Endothelial cell of umbilical vein (primary cell): ENCODE measurements around the gene ADCY7. TPM values are rescaled to one million over a fixed set of nuclear protein-coding genes. Genes with fewer than 3 reads are reported as not detected.

Experiments
- BruUV-seq: library from RNA; stranded (reverse); fragments of 400-500 nt; replicated peaks from 2 replicates; lab custom pipeline; 2021; lab: Mats Ljungman, UMichigan
- CTCF ChIA-PET: fragments of 300-600, 350-600 bp; sonication (Branson Sonifier 250); formaldehyde crosslinking; loops from one replicate; lab custom pipeline; 2021; ENCODE audit warnings: antibody characterized with exemption, inconsistent platforms; lab: Charles Lee
- POLR2A ChIA-PET: fragments of 300-600, 350-600 bp; sonication (Branson Sonifier 250); formaldehyde crosslinking; loops from one replicate; lab custom pipeline; 2021; ENCODE audit warnings: antibody characterized with exemption, inconsistent platforms; lab: Charles Lee
- DNase-seq: peaks from one replicate; pipeline ENCODE4 v3.0.0-alpha.2; 2011; ENCODE audit warnings: low read depth, low spot score
- FAIRE-seq: peaks from 2 replicates; lab custom pipeline; 2011; peaks lifted over from hg19 to GRCh38; lab: Jason Lieb, UNC
- H2AFZ ChIP-seq: 2 replicates; pipeline ENCODE4 v1.6.0; 2012; ENCODE audit warnings: low read depth, low read length, control low read depth, inconsistent platforms
- H3K27ac ChIP-seq: 2 replicates; pipeline ENCODE4 v1.5.1; 2011; ENCODE audit warnings: low read depth, mild to moderate bottlenecking, control low read depth, low read length, moderate library complexity; ENCODE audit not compliant: insufficient read depth
- H3K27me3 ChIP-seq, 2 experiments: 2 replicates each; pipeline versions ENCODE4 v1.6.0 to v1.6.1; 2011; ENCODE audit warnings: low read length in 2 of 2, mixed read lengths in 1 of 2; ENCODE audit not compliant: control insufficient read depth in 2 of 2, insufficient read depth in 2 of 2
- H3K36me3 ChIP-seq, 2 experiments: 2 replicates in 1 of 2; 3 replicates in 1 of 2; pipeline ENCODE4 v1.5.1; 2011; ENCODE audit warnings: low read length in 2 of 2, mild to moderate bottlenecking in 1 of 2, moderate library complexity in 1 of 2; ENCODE audit not compliant: control insufficient read depth in 2 of 2, insufficient read depth in 2 of 2; ENCODE audit errors: extremely low read depth in 1 of 2
- H3K4me1 ChIP-seq: 3 replicates; pipeline ENCODE4 v1.5.1; 2011; ENCODE audit warnings: mild to moderate bottlenecking, low read length; ENCODE audit not compliant: control insufficient read depth, insufficient read depth; ENCODE audit errors: extremely low read depth
- H3K4me2 ChIP-seq: 2 replicates; pipeline ENCODE4 v1.6.1; 2011; ENCODE audit warnings: low read length, control low read depth, mixed read lengths; ENCODE audit not compliant: insufficient read depth
- H3K4me3 ChIP-seq, 3 experiments: fragments of 200-600 bp in 1 of 3; sonication (generic), shearing (Covaris generic) in 1 of 3; replicated peaks in 1 of 3; 2 replicates each; pipeline ENCODE4 v1.5.1; 2011 to 2016; ENCODE audit warnings: control low read depth in 3 of 3, low read length in 3 of 3, mild to moderate bottlenecking in 2 of 3, inconsistent platforms in 1 of 3, low read depth in 1 of 3, moderate library complexity in 1 of 3; ENCODE audit not compliant: insufficient read depth in 1 of 3
- H3K79me2 ChIP-seq: 2 replicates; pipeline ENCODE4 v1.6.0; 2012; ENCODE audit warnings: low read length, inconsistent platforms; ENCODE audit not compliant: control insufficient read depth, insufficient read depth
- H3K9ac ChIP-seq: replicated peaks from 2 replicates; pipeline ENCODE3; 2011; ENCODE audit warnings: low read length, control low read depth; ENCODE audit not compliant: insufficient read depth; ENCODE audit errors: extremely low read depth
- H3K9me1 ChIP-seq: replicated peaks from 3 replicates; pipeline ENCODE4 v1.6.0; 2011; ENCODE audit warnings: mild to moderate bottlenecking, low read length; ENCODE audit not compliant: control insufficient read depth, insufficient read depth; ENCODE audit errors: extremely low read depth
- H3K9me3 ChIP-seq: replicated peaks from 2 replicates; pipeline ENCODE4 v1.5.1; 2012; ENCODE audit warnings: low read length, inconsistent platforms; ENCODE audit not compliant: control insufficient read depth, insufficient read depth
- H4K20me1 ChIP-seq: replicated peaks from 2 replicates; pipeline ENCODE3; 2011; ENCODE audit warnings: mild to moderate bottlenecking, low read length; ENCODE audit not compliant: control insufficient read depth, insufficient read depth; ENCODE audit errors: extremely low read depth
- EZH2 ChIP-seq: IDR thresholded peaks from 2 replicates; pipeline ENCODE4 v1.6.1; 2012; ENCODE audit warnings: borderline replicate concordance, low read depth, mild to moderate bottlenecking, moderate library complexity, low read length, inconsistent platforms; ENCODE audit not compliant: severe bottlenecking
- FOS ChIP-seq: IDR thresholded peaks from 2 replicates; pipeline ENCODE4 v1.6.1; 2011; ENCODE audit warnings: mild to moderate bottlenecking, low read length, moderate library complexity, borderline replicate concordance; ENCODE audit not compliant: insufficient read depth
- GATA2 ChIP-seq: IDR thresholded peaks from 2 replicates; pipeline ENCODE4 v1.7.0; 2011; ENCODE audit warnings: low read depth, mild to moderate bottlenecking, moderate library complexity, mixed read lengths, low read length; ENCODE audit not compliant: insufficient read length, insufficient read depth
- JUN ChIP-seq: IDR thresholded peaks from 2 replicates; pipeline ENCODE4 v1.6.1; 2011; ENCODE audit warnings: borderline replicate concordance, low read depth; ENCODE audit not compliant: insufficient read length, insufficient read depth
- MYC ChIP-seq: IDR thresholded peaks from one replicate; pipeline ENCODE4 v1.6.1; 2011; ENCODE audit warnings: mild to moderate bottlenecking, low read depth, low read length
- POLR2A ChIP-seq: IDR thresholded peaks from 2 replicates; pipeline ENCODE4 v1.6.1; 2012; ENCODE audit warnings: low read depth, mild to moderate bottlenecking, control low read depth, low read length
- POLR2AphosphoS5 ChIP-seq: IDR thresholded peaks from 2 replicates; pipeline ENCODE4 v1.6.1; 2012; ENCODE audit warnings: low read depth, mild to moderate bottlenecking, control low read depth, low read length, moderate library complexity; ENCODE audit not compliant: insufficient read depth
- dilution Hi-C: fragments of 300-500 bp; cut with MboI; formaldehyde crosslinking; loops from one replicate; pipeline ENCODE4 v1.15.0; 2019; ENCODE audit warnings: low sequenced_read_pairs; ENCODE audit not compliant: extremely low pct_ligation_motif_present
- intact Hi-C: fragments of 100-400 bp; cut with micrococcal nuclease; formaldehyde crosslinking; loops from one replicate; pipeline ENCODE4 v1.10.0; 2022
- polyA plus RNA-seq, 4 experiments: library from polyadenylated mRNA; depleted of rRNA in 3 of 4; stranded (reverse) in 3 of 4; unstranded in 1 of 4; fragments of >200 nt; gene quantifications; 2 replicates each; pipeline versions ENCODE4 v1.2.1 to v1.2.3, GENCODE V29; 2011 to 2012; ENCODE audit warnings: missing spikeins in 1 of 4
- total RNA-seq: library from RNA; stranded (reverse); gene quantifications from 2 replicates; pipeline ENCODE4 v1.2.3, GENCODE V29; 2021
- TF ChIP-seq, protein P1 (sequence below): IDR thresholded peaks from 2 replicates; pipeline ENCODE4 v1.6.1; 2011; ENCODE audit not compliant: insufficient read depth, insufficient read length
- TF ChIP-seq, protein P2 (sequence below), 2 donors: IDR thresholded peaks; 1 replicate in 1 of 2; 2 replicates in 1 of 2; pipeline ENCODE4 v1.5.1; 2011; ENCODE audit warnings: low read length in 2 of 2, mild to moderate bottlenecking in 2 of 2, moderate library complexity in 2 of 2, control low read depth in 1 of 2, inconsistent platforms in 1 of 2, low read depth in 1 of 2; ENCODE audit not compliant: insufficient read depth in 1 of 2; ENCODE audit errors: extremely low read depth in 1 of 2

Gene ADCY7
- total and polyA plus RNA-seq, 2 donors (not counting 3 experiments of a cell fraction or from before 2014, with no cell fraction given): 3.5 to 9.3 TPM

DNA sequence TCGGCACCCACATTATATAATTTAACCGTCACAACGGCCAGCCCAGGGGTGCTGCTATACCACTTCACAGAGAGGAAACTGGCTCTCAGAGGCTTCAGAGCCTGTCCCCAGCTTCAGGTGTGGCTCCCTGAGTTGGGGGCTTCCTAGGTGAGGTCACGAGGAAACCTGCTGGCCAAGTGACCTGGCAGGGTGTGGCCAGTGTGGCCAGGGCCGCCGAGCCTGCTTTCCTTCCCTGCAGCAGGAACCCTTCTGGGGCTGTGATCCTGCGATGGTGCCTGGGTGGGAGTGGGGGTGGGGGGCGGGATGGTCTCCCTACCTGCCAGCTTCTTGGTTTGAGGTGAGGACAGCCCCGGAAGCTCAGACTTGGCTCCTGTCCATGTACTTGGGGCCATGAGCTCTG, 39.9 kb downstream of the ADCY7 start:
- Histone ChIP-seq H3K36me3 (no peaks in the 10 kb centered on the region), H3K9me1 (no peaks in the 10 kb centered on the region), H3K27me3 (no peaks in the 10 kb centered on the region), H3K4me2 (no peak overlapping the region), H4K20me1 (no peaks in the 10 kb centered on the region), H3K79me2 (no peaks in the 10 kb centered on the region), H3K4me3 (no peak overlapping the region), H3K4me1 (no peaks in the 10 kb centered on the region), H3K9me3 (no peaks in the 10 kb centered on the region), H2AFZ (no peak overlapping the region), H3K27ac (no peak overlapping the region), H3K9ac (no peak overlapping the region)
- POLR2A ChIA-PET: no interaction called here
- CTCF ChIA-PET: interaction anchor here (0.6 kb wide), 1 partner anchor 70 kb away, joined by 4 read pairs; no protein-coding TSS in a partner anchor
- TF ChIP-seq, protein P1, sequence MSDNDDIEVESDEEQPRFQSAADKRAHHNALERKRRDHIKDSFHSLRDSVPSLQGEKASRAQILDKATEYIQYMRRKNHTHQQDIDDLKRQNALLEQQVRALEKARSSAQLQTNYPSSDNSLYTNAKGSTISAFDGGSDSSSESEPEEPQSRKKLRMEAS: no peak
- dilution Hi-C loops: no loop called here
- no peak for DNase-seq
- intact Hi-C loops: no loop called here
- BruUV-seq: no TSS peak
- FAIRE-seq: no peak

DNA sequence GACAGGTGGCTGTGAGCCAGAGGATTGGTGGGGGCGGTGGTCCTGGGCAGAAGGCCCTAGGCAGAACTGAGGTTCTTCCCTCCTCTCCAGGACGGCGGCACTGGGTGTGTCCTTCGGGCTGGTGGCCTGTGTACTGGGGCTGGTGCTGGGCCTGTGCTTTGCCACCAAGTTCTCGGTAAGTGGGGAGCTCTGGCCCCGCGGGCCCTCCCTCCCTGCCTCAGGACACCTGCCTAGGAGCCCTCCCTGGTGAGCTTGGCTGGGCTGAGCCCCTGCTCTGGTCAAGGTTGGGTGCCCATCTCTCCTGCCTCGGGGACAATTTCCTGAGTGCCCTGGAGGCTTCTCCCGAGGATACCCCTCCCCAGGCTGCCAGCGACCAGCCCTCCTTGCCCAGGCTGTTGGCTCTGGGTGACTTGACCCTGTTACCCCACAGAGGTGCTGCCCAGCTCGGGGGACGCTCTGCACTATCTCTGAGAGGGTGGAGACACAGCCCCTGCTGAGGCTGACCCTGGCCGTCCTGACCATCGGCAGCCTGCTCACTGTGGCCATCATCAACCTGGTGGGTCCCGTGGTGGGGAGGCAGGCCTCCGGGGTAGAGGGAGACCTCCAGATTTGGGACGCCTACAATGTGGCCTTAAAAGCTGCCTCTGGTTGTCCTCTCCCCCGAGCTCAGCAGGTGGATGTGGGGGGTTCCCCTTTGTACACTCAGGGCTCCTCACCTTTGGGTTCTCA, 42.0 kb downstream of the ADCY7 start:
- intact Hi-C loops (no loop called here), dilution Hi-C loops (no loop called here)
- Histone ChIP-seq H3K79me2 (no peaks in the 10 kb centered on the region), H3K4me1 (peaks cover 2% of the 10 kb centered on the region), H3K4me2 (no peak overlapping the region), H3K9me1 (no peaks in the 10 kb centered on the region), H3K36me3 (no peaks in the 10 kb centered on the region), H3K4me3 (no peak overlapping the region), H3K9ac (no peak overlapping the region), H4K20me1 (no peaks in the 10 kb centered on the region), H3K27ac (no peak overlapping the region), H3K9me3 (no peaks in the 10 kb centered on the region), H2AFZ (no peak overlapping the region), H3K27me3 (no peaks in the 10 kb centered on the region)
- FAIRE-seq (no peak), DNase-seq (no peak)
- TF ChIP-seq POLR2AphosphoS5: no peak
- no peak for TF ChIP-seq POLR2A
- no peak for TF ChIP-seq JUN
- TF ChIP-seq MYC: no peak
- TF ChIP-seq, protein P1: no peak
- no peak for TF ChIP-seq FOS
- TF ChIP-seq, protein P2, sequence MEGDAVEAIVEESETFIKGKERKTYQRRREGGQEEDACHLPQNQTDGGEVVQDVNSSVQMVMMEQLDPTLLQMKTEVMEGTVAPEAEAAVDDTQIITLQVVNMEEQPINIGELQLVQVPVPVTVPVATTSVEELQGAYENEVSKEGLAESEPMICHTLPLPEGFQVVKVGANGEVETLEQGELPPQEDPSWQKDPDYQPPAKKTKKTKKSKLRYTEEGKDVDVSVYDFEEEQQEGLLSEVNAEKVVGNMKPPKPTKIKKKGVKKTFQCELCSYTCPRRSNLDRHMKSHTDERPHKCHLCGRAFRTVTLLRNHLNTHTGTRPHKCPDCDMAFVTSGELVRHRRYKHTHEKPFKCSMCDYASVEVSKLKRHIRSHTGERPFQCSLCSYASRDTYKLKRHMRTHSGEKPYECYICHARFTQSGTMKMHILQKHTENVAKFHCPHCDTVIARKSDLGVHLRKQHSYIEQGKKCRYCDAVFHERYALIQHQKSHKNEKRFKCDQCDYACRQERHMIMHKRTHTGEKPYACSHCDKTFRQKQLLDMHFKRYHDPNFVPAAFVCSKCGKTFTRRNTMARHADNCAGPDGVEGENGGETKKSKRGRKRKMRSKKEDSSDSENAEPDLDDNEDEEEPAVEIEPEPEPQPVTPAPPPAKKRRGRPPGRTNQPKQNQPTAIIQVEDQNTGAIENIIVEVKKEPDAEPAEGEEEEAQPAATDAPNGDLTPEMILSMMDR (IDR thresholded peaks at IDR 0.05; ENCODE audit: extremely low read depth in 1 of 2, insufficient read depth in 1 of 2, low read depth in 1 of 2, low read length in 2 of 2): no peak
- TF ChIP-seq GATA2: no peak
- TF ChIP-seq EZH2: no peak
- POLR2A ChIA-PET: no interaction called here
- CTCF ChIA-PET: interaction anchor here (1.3 kb wide), 1 partner anchor 95 kb away, joined by 3 read pairs; no protein-coding TSS in a partner anchor
- BruUV-seq: no TSS peak
